ENCODE measurements around the gene HES1. TPM values are rescaled to one million over a fixed set of nuclear protein-coding genes. Genes with fewer than 3 reads are reported as not detected.
"Not testable (repeated sequence)": the region's sequence is repeated elsewhere in the genome, so short reads cannot be mapped to it uniquely, and the experiment has no call there.

HES1 gene
- total and polyA plus RNA-seq, 9 donors = 16.7 to 116 (median 35.0) TPM

DNA sequence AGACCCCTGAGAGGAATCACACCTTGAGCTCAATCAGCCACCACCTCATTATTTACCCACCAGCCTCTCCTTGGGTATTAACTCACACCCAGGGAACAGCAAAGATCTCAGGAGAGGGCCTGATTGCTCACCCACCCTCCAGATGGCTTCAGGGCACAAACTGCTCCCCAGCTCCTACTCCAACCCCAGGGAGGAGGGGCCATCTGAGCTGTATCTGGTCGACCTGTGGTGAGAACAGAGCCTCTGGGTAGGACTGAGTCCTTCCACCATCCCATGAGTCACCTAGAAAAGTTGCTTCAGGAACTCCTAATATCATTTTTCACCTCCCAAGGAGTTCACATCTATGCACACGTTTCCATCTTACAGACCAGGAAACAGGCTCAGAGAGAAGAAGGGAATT lies 44.8 kb upstream of the HES1 start:
- WGBS, 3 donors = 42 to 60% (median 42%) methylated on average over 2 of the region's 2 CpGs
- intact Hi-C loops (cut with DNase I) = no loop called here
- no peak for TF ChIP-seq EP300 (IDR thresholded peaks at IDR 0.05)
- TF ChIP-seq POLR2A (IDR thresholded peaks at IDR 0.05) = no peak
- TF ChIP-seq, protein P1, sequence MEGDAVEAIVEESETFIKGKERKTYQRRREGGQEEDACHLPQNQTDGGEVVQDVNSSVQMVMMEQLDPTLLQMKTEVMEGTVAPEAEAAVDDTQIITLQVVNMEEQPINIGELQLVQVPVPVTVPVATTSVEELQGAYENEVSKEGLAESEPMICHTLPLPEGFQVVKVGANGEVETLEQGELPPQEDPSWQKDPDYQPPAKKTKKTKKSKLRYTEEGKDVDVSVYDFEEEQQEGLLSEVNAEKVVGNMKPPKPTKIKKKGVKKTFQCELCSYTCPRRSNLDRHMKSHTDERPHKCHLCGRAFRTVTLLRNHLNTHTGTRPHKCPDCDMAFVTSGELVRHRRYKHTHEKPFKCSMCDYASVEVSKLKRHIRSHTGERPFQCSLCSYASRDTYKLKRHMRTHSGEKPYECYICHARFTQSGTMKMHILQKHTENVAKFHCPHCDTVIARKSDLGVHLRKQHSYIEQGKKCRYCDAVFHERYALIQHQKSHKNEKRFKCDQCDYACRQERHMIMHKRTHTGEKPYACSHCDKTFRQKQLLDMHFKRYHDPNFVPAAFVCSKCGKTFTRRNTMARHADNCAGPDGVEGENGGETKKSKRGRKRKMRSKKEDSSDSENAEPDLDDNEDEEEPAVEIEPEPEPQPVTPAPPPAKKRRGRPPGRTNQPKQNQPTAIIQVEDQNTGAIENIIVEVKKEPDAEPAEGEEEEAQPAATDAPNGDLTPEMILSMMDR (IDR thresholded peaks at IDR 0.05) = no peak
- Histone ChIP-seq H3K27me3 (no peaks in the 10 kb centered on the region), H3K4me1 (ENCODE audit: insufficient read depth) (peaks cover 4% of the 10 kb centered on the region), H3K4me3 (no peak overlapping the region), H3K27ac (no peak overlapping the region), H3K36me3 (no peaks in the 10 kb centered on the region), H3K9me3 (no peaks in the 10 kb centered on the region)
- DNase-seq = no peak

DNA sequence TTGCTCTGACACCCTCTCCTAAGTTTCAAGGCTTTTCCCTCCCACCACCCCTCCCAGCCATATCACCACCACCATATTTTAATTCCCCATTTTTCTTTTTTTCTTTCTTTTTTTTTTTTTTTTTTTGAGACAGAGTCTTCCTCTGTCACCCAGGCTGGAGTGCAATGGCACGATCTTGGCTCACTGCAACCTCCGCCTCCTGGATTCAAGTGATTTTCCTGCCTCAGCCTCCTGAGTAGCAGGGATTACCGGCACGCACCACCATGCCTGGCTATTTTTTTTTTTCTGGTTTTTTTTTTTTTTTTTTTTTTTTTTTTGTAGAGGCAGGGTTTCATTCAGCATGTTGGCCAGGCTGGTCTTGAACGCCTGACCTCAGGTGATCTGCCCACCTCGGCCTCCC lies 44.1 kb upstream of the HES1 start:
- H3K9me3 ChIP-seq; DNase-seq; H3K4me3 ChIP-seq; H3K4me1 ChIP-seq (ENCODE audit: insufficient read depth); intact Hi-C loops (cut with DNase I); H3K27ac ChIP-seq; H3K36me3 ChIP-seq; H3K27me3 ChIP-seq: not testable (repeated sequence)
- 94 to 97% (median 95%) methylated on average over 6 of the region's 6 CpGs for WGBS, 3 donors

DNA sequence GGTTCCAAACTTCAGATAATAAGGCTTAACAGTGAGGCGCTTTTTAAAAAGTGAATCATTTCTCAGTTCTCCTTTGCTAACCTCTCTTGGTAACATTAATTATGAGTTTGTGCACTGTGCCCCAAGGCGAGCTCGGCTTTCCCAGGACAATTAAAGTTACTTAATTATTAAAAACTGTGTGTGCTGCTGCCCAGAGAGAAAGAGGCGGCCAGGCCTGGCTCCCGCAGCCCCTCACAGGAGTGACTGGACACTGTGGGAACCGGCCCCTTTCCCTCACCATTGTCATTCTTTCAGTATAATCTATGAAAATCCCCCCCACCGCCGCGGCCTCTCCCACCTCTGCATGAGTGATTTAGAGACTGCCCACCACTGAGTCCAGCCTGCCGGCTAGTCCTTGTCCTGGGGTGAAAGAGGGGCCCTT lies 43.1 kb upstream of the HES1 start:
- intact Hi-C loops (cut with DNase I) = no loop called here
- no peak for DNase-seq

DNA sequence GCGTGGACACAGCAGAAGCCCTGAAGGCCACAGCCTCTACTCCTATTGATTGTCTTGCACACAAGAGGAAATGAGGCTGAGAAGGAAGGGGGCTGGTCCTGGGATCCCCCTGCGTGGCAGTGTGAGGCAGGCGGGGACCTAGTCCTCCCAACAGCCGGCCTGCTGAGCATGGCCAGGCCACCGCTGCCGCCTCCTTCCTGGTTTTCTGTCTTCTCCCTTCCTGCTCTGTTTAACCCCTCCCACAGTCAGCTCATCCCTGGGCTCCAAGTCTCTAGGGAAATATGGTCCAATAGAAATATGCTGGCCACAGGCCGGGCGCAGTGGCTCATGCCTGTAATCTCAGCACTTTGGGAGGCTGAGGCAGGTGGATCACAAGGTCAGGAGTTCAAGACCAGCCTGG lies 42.1 kb upstream of the HES1 start:
- WGBS, 3 donors = 84 to 94% (median 91%) methylated on average over 8 of the region's 8 CpGs

More for the DNA sequence above, 43.1 kb upstream of the HES1 start:
- H3K36me3 ChIP-seq = no peaks in the 10 kb centered on the region
- H3K9me3 ChIP-seq = no peaks in the 10 kb centered on the region
- no peaks in the 10 kb centered on the region for H3K27me3 ChIP-seq
- no peak overlapping the region for H3K4me3 ChIP-seq
- no peak overlapping the region for H3K27ac ChIP-seq
- H3K4me1 ChIP-seq (ENCODE audit: insufficient read depth) = peaks cover 4% of the 10 kb centered on the region
- TF ChIP-seq, protein P1 (IDR thresholded peaks at IDR 0.05) = no peak
- TF ChIP-seq POLR2A (IDR thresholded peaks at IDR 0.05) (no peak), EP300 (IDR thresholded peaks at IDR 0.05) (no peak)
- WGBS, 3 donors = 85 to 93% (median 91%) methylated on average over 10 of the region's 10 CpGs

DNA sequence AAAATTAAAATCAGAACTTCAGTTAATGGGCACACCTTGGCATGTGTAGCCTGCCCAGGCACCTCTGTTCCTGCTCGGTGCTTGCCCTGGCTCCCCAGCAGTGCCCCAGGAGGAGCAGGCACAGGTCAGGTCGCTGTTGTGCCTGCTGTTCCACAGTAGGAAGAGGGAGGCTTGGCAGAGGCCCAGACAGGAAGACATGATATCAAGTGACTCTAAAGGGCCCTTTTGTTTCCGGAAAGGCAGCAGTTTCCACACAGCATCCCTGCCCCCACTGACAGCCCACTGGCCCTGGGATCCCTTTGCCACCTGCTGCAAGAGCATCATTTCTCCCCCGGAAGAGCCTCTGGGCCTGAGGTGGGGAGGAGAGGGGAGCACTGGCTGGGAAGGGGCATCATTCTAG lies 40.5 kb upstream of the HES1 start:
- 62 to 73% (median 66%) methylated on average over 4 of the region's 4 CpGs for WGBS, 3 donors
- H3K27me3 ChIP-seq = no peaks in the 10 kb centered on the region
- peaks cover 2% of the 10 kb centered on the region for H3K4me1 ChIP-seq (ENCODE audit: insufficient read depth)
- no peak overlapping the region for H3K27ac ChIP-seq
- DNase-seq = peak in 1 of 5 donors; percentile 46
- TF ChIP-seq, protein P1 (IDR thresholded peaks at IDR 0.05) = no peak
- TF ChIP-seq EP300 (IDR thresholded peaks at IDR 0.05) (no peak), POLR2A (IDR thresholded peaks at IDR 0.05) (no peak)
- no peaks in the 10 kb centered on the region for H3K9me3 ChIP-seq
- no peaks in the 10 kb centered on the region for H3K36me3 ChIP-seq
- intact Hi-C loops (cut with DNase I) = no loop called here
- H3K4me3 ChIP-seq = no peak overlapping the region

More for the DNA sequence above, 42.1 kb upstream of the HES1 start:
- Histone ChIP-seq H3K4me1 (ENCODE audit: insufficient read depth) (peaks cover 4% of the 10 kb centered on the region), H3K4me3 (no peak overlapping the region), H3K36me3 (no peaks in the 10 kb centered on the region), H3K27ac (no peak overlapping the region), H3K9me3 (no peaks in the 10 kb centered on the region), H3K27me3 (no peaks in the 10 kb centered on the region)
- DNase-seq = no peak
- no peak for TF ChIP-seq EP300 (IDR thresholded peaks at IDR 0.05)
- TF ChIP-seq POLR2A (IDR thresholded peaks at IDR 0.05) = no peak
- TF ChIP-seq, protein P1 (IDR thresholded peaks at IDR 0.05) = no peak
- intact Hi-C loops (cut with DNase I) = no loop called here
